ENCODE data around the gene VPS9D1. TPM values are rescaled to one million over a fixed set of nuclear protein-coding genes. Genes with fewer than 3 reads are reported as not detected.

Gene VPS9D1
- total RNA-seq, 1 donor from 2014 or later: 12.2 TPM

GRCh38 chr16:89729863-89730593, 9.3 kb upstream of the VPS9D1 start:
- no peak overlapping the region for H3K4me3 Mint-ChIP-seq (ENCODE audit: unreplicated experiment)
- H3K36me3 Mint-ChIP-seq (ENCODE audit: low read depth, unreplicated experiment): peaks cover 39% of the 10 kb centered on the region
- no peak for DNase-seq (ENCODE audit: low spot score)

DNA sequence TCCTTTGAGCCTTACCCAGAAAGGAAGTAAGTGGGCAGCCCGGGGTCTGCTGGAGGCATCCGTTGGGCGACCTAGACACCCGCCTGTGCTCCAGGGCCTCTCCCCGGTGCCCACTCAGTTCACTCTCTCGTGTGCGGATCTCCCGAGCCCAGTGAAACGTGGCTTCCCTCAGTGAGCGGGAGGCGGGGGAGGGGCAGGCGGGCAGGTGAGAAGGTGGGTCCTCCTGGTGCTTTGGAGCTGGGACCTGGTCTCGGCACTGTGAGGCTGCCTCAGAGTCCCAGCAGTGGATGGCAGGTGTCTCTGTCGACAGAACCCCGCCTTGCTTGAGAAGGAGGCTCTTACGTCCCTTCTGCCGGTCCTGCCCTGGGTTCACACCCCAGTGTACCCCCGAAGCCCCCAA, 8.6 kb upstream of the VPS9D1 start:
- H3K36me3 Mint-ChIP-seq (ENCODE audit: low read depth, unreplicated experiment): peaks cover 38% of the 10 kb centered on the region
- no peak overlapping the region for H3K4me3 Mint-ChIP-seq (ENCODE audit: unreplicated experiment)
- TF ChIP-seq CTCF (IDR thresholded peaks at IDR 0.05; ENCODE audit: unreplicated experiment): no peak
- H3K4me1 Mint-ChIP-seq (ENCODE audit: unreplicated experiment): no peaks in the 10 kb centered on the region
- H3K9me3 Mint-ChIP-seq (ENCODE audit: unreplicated experiment): no peaks in the 10 kb centered on the region
- H3K27me3 Mint-ChIP-seq (ENCODE audit: unreplicated experiment): peaks cover 9% of the 10 kb centered on the region
- DNase-seq (ENCODE audit: low spot score): no peak
- H3K27ac Mint-ChIP-seq (ENCODE audit: unreplicated experiment): no peak overlapping the region

More at GRCh38 chr16:89729863-89730593, 9.3 kb upstream of the VPS9D1 start:
- H3K4me1 Mint-ChIP-seq (ENCODE audit: unreplicated experiment): no peaks in the 10 kb centered on the region
- peaks cover 9% of the 10 kb centered on the region for H3K27me3 Mint-ChIP-seq (ENCODE audit: unreplicated experiment)
- no peak overlapping the region for H3K27ac Mint-ChIP-seq (ENCODE audit: unreplicated experiment)
- TF ChIP-seq CTCF (IDR thresholded peaks at IDR 0.05; ENCODE audit: unreplicated experiment): no peak
- H3K9me3 Mint-ChIP-seq (ENCODE audit: unreplicated experiment): no peaks in the 10 kb centered on the region

DNA sequence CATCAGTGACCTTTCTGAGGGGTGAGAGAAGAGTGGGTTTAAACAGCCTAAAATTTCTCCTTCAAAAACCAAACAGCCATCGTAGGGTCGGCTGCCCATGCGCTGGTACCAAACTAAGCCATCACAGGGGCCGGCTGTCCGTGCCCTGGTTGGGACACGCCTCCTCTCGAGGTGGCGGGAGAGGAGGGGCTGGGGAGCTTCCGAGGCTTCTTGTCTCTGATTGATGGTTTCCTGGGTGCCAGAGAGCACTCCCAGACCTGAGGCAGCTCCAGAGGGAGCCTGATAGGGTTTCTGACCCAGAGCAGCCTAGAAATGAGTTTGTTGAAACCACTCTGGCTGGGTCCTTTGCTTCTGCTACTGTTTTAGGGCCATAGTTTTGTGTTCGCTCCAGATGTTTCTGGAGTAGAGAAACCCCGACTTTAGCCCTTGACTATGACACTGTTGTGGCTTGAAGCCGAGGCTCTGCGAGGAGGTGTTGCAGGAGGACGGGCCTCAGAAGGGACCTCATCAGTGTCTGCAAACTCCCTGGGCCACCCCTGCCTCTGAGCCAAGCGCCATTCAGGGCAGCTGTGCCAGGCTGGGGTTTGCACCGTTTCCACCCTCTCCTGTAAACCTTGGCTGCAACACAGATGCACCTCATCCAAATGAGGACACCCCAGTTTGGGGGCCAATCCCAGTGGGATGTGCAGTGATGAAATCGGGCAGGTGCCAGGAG, 6.9 kb upstream of the VPS9D1 start:
- Mint-ChIP-seq H3K4me3 (ENCODE audit: unreplicated experiment) (peak overlapping the region; percentile 26), H3K36me3 (ENCODE audit: low read depth, unreplicated experiment) (peaks cover 31% of the 10 kb centered on the region), H3K27me3 (ENCODE audit: unreplicated experiment) (peaks cover 11% of the 10 kb centered on the region), H3K9me3 (ENCODE audit: unreplicated experiment) (no peaks in the 10 kb centered on the region), H3K4me1 (ENCODE audit: unreplicated experiment) (peaks cover 10% of the 10 kb centered on the region), H3K27ac (ENCODE audit: unreplicated experiment) (no peak overlapping the region)
- TF ChIP-seq CTCF (IDR thresholded peaks at IDR 0.05; ENCODE audit: unreplicated experiment): no peak
- DNase-seq (ENCODE audit: low spot score): no peak

DNA sequence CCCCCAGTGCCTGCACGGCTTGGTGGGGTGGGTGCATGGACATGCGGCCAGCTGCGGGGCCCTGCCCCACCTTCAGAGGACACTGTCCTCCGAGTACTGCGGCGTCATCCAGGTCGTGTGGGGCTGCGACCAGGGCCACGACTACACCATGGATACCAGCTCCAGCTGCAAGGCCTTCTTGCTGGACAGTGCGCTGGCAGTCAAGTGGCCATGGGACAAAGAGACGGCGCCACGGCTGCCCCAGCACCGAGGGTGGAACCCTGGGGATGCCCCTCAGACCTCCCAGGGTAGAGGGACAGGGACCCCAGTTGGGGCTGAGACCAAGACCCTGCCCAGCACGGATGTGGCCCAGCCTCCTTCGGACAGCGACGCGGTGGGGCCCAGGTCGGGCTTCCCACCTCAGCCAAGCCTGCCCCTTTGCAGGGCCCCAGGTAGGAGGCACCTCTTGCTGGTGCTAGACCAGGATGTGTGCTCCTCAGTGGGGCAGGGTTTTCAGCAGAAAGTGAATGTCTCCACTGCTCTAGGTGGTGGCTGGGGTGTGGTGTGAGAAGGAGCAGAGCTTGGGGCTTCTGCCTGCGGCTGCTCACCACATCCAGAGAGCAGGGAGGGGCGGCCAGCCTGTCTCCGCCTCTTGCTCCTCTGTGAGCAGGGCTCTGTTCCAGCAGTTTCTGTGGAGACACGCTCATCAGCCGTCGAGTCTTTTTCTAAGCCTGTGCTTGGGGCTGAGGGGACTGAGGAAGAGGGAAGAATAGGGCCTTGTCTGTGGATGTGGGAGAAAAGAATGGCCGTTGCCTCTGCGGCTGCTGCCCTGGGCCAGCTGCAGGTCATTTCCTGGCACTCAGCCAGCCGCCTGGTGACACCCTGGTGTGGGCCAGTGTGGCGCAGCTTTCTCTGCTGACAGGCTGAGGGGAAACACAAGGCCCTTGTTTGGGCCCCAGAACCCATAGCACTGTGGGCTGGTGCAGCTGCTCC, 2.9 kb upstream of the VPS9D1 start:
- no peak for TF ChIP-seq CTCF (IDR thresholded peaks at IDR 0.05; ENCODE audit: unreplicated experiment)
- H3K27ac Mint-ChIP-seq (ENCODE audit: unreplicated experiment): no peak overlapping the region
- H3K27me3 Mint-ChIP-seq (ENCODE audit: unreplicated experiment): peaks cover 18% of the 10 kb centered on the region
- no peak for DNase-seq (ENCODE audit: low spot score)
- peak overlapping the region; percentile 86 for H3K4me3 Mint-ChIP-seq (ENCODE audit: unreplicated experiment)
- peaks cover 13% of the 10 kb centered on the region for H3K4me1 Mint-ChIP-seq (ENCODE audit: unreplicated experiment)
- H3K9me3 Mint-ChIP-seq (ENCODE audit: unreplicated experiment): no peaks in the 10 kb centered on the region
- H3K36me3 Mint-ChIP-seq (ENCODE audit: low read depth, unreplicated experiment): peaks cover 16% of the 10 kb centered on the region

Measured in endothelial cell (in vitro differentiated cells).